ENCODE results near the gene JPH2.
"Not testable (repeated sequence)": the region's sequence is repeated elsewhere in the genome, so short reads cannot be mapped to it uniquely, and the experiment has no call there.

The JPH2 gene

GRCh38 chr20:44196271-44196670 lies 9.3 kb upstream of the JPH2 start:
- no peak overlapping the region for H3K27ac ChIP-seq
- TF ChIP-seq, protein P1, sequence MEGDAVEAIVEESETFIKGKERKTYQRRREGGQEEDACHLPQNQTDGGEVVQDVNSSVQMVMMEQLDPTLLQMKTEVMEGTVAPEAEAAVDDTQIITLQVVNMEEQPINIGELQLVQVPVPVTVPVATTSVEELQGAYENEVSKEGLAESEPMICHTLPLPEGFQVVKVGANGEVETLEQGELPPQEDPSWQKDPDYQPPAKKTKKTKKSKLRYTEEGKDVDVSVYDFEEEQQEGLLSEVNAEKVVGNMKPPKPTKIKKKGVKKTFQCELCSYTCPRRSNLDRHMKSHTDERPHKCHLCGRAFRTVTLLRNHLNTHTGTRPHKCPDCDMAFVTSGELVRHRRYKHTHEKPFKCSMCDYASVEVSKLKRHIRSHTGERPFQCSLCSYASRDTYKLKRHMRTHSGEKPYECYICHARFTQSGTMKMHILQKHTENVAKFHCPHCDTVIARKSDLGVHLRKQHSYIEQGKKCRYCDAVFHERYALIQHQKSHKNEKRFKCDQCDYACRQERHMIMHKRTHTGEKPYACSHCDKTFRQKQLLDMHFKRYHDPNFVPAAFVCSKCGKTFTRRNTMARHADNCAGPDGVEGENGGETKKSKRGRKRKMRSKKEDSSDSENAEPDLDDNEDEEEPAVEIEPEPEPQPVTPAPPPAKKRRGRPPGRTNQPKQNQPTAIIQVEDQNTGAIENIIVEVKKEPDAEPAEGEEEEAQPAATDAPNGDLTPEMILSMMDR (IDR thresholded peaks at IDR 0.05): no peak
- no peak for TF ChIP-seq ZFX (IDR thresholded peaks at IDR 0.05; ENCODE audit: borderline replicate concordance)

GRCh38 chr20:44195605-44196004 lies 8.6 kb upstream of the JPH2 start:
- H3K27ac ChIP-seq: no peak overlapping the region
- no peak for TF ChIP-seq ZFX (IDR thresholded peaks at IDR 0.05; ENCODE audit: borderline replicate concordance)
- TF ChIP-seq, protein P1 (IDR thresholded peaks at IDR 0.05): no peak

DNA sequence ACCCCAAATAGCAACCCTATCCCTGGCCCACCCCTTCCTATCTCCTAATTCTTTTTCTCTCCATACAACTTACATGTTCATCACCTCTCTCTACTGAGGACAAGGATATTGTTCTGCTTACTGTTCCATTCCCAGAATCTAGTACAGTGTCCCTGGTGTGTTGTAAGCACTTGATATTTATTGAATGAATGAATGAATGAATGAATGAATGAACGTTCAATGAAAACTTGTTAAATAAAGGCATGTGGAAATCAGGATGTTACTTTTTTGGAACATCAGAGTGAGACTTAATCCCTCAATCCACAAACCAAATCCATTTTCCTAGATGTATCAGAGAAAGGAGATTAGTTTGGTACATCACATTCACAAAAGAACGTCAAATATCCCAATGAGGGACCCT lies 6.8 kb upstream of the JPH2 start:
- no peak for TF ChIP-seq ZFX (IDR thresholded peaks at IDR 0.05; ENCODE audit: borderline replicate concordance)
- TF ChIP-seq, protein P1 (IDR thresholded peaks at IDR 0.05): no peak
- H3K27ac ChIP-seq: no peak overlapping the region

- not testable (repeated sequence) for H3K27ac ChIP-seq
Observed at GRCh38 chr20:44191640-44192039, 4.7 kb upstream of the JPH2 start.

GRCh38 chr20:44190197-44190852 lies 3.3 kb upstream of the JPH2 start:
- TF ChIP-seq, protein P1 (IDR thresholded peaks at IDR 0.05): peak; percentile 88

GRCh38 chr20:44188752-44189151 lies 1.8 kb upstream of the JPH2 start:
- TF ChIP-seq ZFX (IDR thresholded peaks at IDR 0.05; ENCODE audit: borderline replicate concordance): no peak
- no peak overlapping the region for H3K27ac ChIP-seq

More at GRCh38 chr20:44190197-44190852, 3.3 kb upstream of the JPH2 start:
- not testable (repeated sequence) for H3K27ac ChIP-seq

DNA sequence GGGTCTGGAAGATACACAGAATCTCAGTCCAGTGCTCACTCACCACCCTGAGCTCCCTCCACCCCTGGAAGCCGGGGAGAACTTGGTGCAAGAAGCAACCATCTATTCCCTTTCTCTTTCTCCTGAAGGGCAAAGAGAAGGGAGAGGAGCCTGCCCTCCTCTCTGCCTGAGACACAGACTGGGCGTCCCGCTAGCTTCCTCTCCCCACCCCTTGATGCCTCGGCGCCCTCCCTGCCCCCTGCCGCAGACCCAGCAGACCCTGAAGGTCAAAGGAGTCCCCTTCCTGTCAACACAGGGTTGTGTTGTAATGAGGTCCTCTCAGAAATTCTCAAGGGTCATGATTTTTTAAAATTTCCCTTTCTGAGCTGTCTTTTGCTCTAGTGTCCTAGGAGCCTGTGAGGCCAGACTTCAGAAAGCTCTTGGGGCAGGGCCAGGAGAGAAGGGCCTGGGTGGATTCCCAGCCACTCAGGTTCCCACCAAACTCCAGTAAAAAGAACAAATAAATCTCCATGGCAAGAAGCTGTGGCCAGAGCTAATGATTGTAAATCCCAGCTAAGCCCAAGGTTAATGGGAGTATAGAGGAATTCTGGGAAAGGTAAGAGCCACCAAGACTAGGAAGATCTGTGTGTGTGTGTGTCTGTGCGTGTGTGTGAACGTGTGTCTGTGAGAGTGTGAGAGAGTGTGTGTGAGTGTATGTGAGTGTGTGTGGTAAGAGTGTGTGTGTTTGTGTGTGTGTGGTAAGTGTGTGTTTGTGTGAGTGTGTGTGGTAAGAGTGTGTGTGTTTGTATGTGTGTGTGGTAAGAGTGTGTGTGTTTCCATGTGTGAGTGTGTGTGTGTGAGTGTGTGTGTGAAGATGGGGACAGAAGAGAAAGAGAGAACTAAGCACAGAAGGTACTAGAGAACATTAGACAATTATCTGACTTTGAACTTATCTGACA lies 1.1 kb upstream of the JPH2 start:
- TF ChIP-seq ZFX (IDR thresholded peaks at IDR 0.05; ENCODE audit: borderline replicate concordance): no peak
- TF ChIP-seq, protein P1 (IDR thresholded peaks at IDR 0.05): no peak
- H3K27ac ChIP-seq: no peak overlapping the region

- TF ChIP-seq, protein P1 (IDR thresholded peaks at IDR 0.05): no peak
- no peak for TF ChIP-seq ZFX (IDR thresholded peaks at IDR 0.05; ENCODE audit: borderline replicate concordance)
- no peak overlapping the region for H3K27ac ChIP-seq
Observed at GRCh38 chr20:44186674-44187053, 324 bp downstream of the JPH2 start.

All from 22Rv1 (cell line).